ENCODE measurements around the gene PCSK1. TPM values are rescaled to one million over a fixed set of nuclear protein-coding genes. Genes with fewer than 3 reads are reported as not detected.

PCSK1 gene
- total RNA-seq, 1 experiment from 2014 or later: not detected

GRCh38 chr5:96381526-96381925 lies 51.5 kb downstream of the PCSK1 start:
- H3K36me3 ChIP-seq (ENCODE audit: control insufficient read depth, insufficient read depth, low read length): no peaks in the 10 kb centered on the region
- CTCF ChIA-PET: no interaction called here
- no peaks in the 10 kb centered on the region for H3K9me3 ChIP-seq (ENCODE audit: control insufficient read depth, insufficient read depth, low read depth, low read length)
- intact Hi-C loops (cut with micrococcal nuclease; ENCODE audit: unreplicated experiment): no loop called here
- no peak for DNase-seq (ENCODE audit: low read depth, low spot score)
- TF ChIP-seq CTCF (IDR thresholded peaks at IDR 0.05): peak; percentile 19; the same call in 1 of the 2 replicates
- TF ChIP-seq REST (IDR thresholded peaks at IDR 0.05; ENCODE audit: insufficient read depth in 1 of 2, low read depth in 2 of 2, low read length in 1 of 2): no peak
- TF ChIP-seq TCF7L2 (IDR thresholded peaks at IDR 0.05; ENCODE audit: low read depth, low read length): no peak
- no peak for TF ChIP-seq SIN3A (IDR thresholded peaks at IDR 0.05; ENCODE audit: borderline replicate concordance, insufficient read depth, low read depth, low read length)
- no peak for TF ChIP-seq POLR2AphosphoS5 (IDR thresholded peaks at IDR 0.05; ENCODE audit: low read depth, low read length)
- H3K4me3 ChIP-seq (ENCODE audit: low read depth in 2 of 2, low read length in 2 of 2): no peak overlapping the region
- H3K4me1 ChIP-seq (ENCODE audit: control insufficient read depth, insufficient read depth, low read length): no peaks in the 10 kb centered on the region
- H3K27me3 ChIP-seq (ENCODE audit: control insufficient read depth, insufficient read depth, low read length): peaks cover 18% of the 10 kb centered on the region
- no TSS peak for BruUV-seq (replicated peaks)
- no peak for ATAC-seq
- no peak overlapping the region for H3K27ac ChIP-seq (ENCODE audit: low read length)
- POLR2A ChIA-PET: no interaction called here
- in situ Hi-C loops (cut with HindIII; ENCODE audit: low pct_unique_long_range_greater_than_20kb, low sequenced_read_pairs): no loop called here

GRCh38 chr5:96379896-96380295 lies 53.2 kb downstream of the PCSK1 start:
- intact Hi-C loops (cut with micrococcal nuclease; ENCODE audit: unreplicated experiment): no loop called here
- Histone ChIP-seq H3K4me1 (ENCODE audit: control insufficient read depth, insufficient read depth, low read length) (no peaks in the 10 kb centered on the region), H3K36me3 (ENCODE audit: control insufficient read depth, insufficient read depth, low read length) (no peaks in the 10 kb centered on the region), H3K4me3 (ENCODE audit: low read depth in 2 of 2, low read length in 2 of 2) (no peak overlapping the region), H3K9me3 (ENCODE audit: control insufficient read depth, insufficient read depth, low read depth, low read length) (no peaks in the 10 kb centered on the region), H3K27ac (ENCODE audit: low read length) (no peak overlapping the region), H3K27me3 (ENCODE audit: control insufficient read depth, insufficient read depth, low read length) (peaks cover 20% of the 10 kb centered on the region)
- POLR2A ChIA-PET: no interaction called here
- TF ChIP-seq POLR2AphosphoS5 (IDR thresholded peaks at IDR 0.05; ENCODE audit: low read depth, low read length): no peak
- TF ChIP-seq REST (IDR thresholded peaks at IDR 0.05; ENCODE audit: insufficient read depth in 1 of 2, low read depth in 2 of 2, low read length in 1 of 2): no peak
- ATAC-seq (no peak), DNase-seq (ENCODE audit: low read depth, low spot score) (no peak)
- CTCF ChIA-PET: no interaction called here
- no TSS peak for BruUV-seq (replicated peaks)
- in situ Hi-C loops (cut with HindIII; ENCODE audit: low pct_unique_long_range_greater_than_20kb, low sequenced_read_pairs): no loop called here

Measured in Panc1 (cell line).